ENCODE measurements around the gene PICALM.
A peak's percentile ranks its signal among the peaks of the same experiment; 100 is the strongest.
"Not testable (repeated sequence)": the region's sequence is repeated elsewhere in the genome, so short reads cannot be mapped to it uniquely, and the experiment has no call there.

PICALM gene

DNA sequence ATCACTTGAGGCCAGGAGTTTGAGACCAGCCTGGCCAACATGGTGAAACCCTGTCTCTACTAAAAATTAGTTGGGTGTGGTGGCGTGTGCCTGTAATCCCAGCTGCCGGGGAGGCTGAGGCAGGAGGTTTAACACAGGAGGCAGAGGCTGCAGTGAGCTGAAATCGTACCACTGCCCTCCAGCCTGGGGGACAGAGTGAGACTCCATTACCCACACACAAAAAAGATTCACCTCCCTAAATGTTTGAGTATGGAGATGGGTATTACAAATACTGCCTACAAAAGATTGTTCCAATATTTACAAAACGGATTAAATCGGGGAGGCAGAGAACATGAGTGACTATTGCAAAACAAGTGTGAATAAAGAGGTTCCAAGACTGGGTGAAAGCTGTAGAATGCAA lies 98.3 kb downstream of the PICALM start:
- DNase-seq: no peak

DNA sequence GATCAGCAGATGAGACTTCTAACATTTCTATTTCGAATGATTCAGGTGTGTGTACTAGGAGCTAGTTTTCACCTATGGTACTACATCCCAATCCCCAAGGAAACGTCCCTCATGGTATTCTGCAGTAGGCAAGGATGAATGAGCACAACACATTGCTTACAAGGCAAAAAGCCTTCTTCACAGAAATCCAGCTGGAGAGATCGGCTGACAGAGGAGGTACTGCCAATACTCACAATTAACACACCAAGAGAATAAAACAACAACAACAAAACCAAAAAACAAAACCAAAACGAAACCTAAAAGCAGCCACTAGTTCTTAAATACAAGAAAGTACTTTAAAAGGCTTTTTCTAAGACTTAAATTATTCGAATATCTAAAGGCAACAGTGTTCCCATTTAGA lies 101.4 kb downstream of the PICALM start:
- no peak for DNase-seq

DNA sequence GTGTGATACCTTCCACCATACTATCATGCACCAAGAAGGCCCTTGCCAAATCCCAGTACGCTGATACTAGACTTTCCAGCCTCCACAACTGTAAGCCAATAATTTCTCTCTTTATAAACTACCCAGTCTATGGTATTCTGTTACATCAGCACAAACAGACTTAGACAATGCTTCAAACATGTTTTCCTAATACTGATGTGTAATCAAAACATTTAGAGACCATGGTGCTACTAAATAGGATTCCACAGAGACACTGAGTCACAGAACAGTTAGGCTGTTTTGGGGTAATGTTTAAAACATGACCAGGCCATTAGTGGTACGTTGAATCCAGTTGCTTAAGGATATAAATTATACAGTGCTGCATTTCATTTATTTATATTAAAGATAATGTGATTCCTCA lies 103.7 kb downstream of the PICALM start:
- DNase-seq: no peak

DNA sequence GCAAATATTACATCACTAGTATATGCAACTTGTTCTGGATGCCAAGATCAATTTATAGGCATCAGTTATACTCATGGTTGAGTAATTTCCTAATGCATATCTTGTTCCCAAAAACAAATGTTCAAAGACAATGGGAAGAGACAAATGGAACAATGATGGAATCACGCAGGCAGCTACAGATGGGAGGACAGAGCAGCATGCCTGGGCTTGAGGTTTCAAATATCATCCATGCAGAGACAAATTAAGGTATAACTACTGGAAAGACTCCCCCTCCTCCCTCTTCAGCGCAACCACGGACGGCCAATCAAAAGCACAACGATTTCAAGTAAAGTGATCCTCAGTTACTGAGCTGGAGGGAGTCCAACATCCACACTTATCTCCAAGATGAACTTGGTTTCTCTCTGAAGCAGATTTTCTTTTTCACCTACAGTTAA lies 106.9 kb downstream of the PICALM start:
- no peak for DNase-seq

GRCh38 chr11:85961130-85961529 lies 107.8 kb downstream of the PICALM start:
- no peak for DNase-seq

- DNase-seq: no peak
These were observed 108.2 kb downstream of the PICALM start for GRCh38 chr11:85960678-85961077.

GRCh38 chr11:85955531-85955930 lies 113.4 kb downstream of the PICALM start:
- no peak for DNase-seq

DNA sequence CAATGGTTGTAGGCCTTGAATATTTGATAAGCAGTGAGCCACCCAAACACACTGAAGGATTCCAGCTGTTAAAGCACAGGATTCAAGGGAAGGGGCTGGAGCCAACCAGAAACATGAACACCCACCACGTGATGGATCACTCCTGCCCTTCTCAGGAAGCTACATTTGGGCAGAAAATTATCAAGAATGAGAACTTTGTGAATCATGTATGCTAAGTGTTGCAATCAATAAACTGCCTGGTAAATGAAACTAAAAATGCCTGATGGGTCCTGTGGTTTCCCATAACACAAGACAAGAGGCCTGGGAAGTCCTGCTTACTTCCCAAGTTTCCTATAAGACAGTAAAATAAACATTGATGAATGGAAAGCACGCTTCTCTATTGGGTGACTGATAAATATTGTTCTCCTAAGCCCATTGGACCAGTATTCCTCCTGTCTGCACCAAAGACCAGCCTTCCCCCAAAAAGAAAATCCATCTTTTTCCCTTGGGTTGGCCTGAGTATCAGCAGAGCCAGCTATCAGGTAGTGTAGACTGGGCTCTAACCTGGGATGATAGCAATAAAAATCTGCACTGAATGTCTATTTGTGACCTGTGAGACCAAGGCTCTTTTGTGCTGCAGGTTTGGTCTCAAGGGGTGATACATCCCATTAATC lies 115.3 kb downstream of the PICALM start:
- DNase-seq: no peak

GRCh38 chr11:85952108-85952485 lies 116.8 kb downstream of the PICALM start:
- not testable (repeated sequence) for DNase-seq

DNA sequence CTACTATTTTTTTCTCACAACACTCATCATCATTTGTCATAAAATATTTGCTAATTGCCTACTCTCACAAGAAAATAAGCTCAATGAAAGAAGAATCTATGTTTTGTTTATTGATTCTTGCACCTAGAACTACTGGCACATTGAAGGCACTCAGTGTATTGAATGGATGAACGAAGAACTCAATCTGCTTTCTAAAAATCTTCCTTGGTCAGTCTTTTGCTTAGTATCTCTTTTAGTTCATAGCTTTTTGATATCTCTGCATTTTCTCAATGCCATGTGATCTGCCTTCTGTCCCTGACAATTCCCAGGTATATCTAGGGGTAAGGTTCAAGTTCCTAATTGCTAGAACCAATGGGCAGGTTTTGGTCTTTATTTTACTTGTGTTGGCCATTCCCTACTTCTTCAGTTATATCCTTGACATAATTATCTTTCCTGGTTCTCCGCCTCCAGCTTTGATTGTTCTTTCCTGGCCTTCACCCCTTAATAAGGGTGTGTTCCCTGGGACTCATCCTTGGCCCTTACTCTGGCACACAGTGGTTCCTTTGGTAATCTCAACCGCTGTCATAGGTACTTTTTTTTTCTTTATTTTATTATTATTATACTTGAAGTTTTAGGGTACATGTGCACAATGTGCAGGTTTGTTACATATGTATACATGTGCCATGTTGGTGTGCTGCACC lies 117.3 kb downstream of the PICALM start:
- no peak for DNase-seq

- peak in 1 of 2 experiments; percentile 29 for DNase-seq
These were observed 117.9 kb downstream of the PICALM start for GRCh38 chr11:85951049-85951405.

DNA sequence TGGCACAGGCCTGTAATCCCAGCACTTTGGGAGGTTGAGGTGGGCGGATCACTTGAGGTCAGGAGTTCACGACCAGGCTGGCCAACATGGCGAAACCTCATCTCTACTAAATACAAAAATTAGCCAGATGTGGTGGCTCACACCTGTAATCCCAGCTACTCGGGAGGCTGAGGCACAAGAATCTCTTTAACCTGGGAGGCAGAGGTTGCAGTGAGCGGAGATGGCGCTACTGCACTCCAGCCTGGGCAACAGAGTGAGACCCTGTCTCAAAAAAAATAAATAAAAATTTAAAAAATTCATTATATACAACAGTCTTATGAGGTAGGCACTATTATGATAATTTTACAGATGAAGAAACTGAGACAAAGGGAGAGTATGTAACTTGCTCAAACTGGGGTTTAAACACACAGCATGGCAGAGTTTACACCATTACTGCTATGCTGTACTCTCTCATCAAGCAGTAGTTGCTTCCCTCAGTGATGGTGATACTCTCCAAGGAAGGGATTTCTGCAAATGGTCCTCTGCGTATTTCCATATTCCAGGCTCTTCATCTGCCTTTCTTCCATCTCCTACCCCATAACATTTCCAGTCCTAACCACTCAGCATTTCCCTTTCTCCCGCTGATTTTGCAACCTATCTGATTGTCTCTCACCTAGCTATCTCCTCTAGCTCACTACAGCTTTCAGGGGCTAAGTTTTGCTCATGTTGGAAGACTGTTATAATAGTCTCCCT lies 118.4 kb downstream of the PICALM start:
- DNase-seq: no peak

GRCh38 chr11:85949798-85950197 lies 119.1 kb downstream of the PICALM start:
- no peak for DNase-seq

DNA sequence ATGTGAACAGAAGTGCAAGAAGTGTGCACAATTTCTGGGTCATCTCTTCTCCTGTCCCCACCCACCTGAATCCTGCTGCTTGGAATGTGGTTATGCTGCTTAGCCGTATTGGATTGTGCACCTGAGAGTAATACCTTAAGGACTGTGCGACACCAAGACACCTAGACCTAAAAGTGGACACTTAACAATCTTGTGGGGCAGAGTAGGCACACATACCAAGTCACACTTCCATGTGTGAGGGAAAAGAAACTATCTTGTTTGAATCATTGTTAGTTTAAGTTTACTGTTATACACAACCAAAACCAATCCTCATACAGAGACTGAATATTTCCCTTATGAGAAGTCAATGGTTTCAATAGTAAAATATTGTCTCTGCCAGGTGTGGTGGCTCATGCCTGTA lies 120.0 kb downstream of the PICALM start:
- DNase-seq: peak in 1 of 2 experiments; percentile 38

- peak; percentile 44 to 51 for DNase-seq
These were observed 121.2 kb downstream of the PICALM start for GRCh38 chr11:85947431-85948272.

DNA sequence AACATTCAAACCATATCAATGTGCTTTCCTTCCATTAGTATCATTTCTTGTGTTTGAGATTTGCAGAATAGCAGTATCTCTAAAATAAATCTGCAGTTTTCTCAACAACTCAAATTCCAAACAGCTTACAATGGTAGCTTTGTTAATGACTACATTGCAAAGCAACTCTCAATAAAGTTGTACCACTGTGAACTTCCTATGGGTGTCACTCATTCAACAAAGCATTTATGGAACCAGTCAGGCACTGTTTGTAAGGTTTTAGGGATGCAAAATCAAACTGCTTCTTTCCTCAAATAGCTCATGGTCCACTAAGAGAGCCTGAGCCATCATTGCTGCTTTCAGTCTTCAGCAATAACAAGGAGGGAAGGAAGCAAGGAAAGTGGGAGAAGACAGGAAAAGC lies 122.7 kb downstream of the PICALM start:
- DNase-seq: no peak

DNA sequence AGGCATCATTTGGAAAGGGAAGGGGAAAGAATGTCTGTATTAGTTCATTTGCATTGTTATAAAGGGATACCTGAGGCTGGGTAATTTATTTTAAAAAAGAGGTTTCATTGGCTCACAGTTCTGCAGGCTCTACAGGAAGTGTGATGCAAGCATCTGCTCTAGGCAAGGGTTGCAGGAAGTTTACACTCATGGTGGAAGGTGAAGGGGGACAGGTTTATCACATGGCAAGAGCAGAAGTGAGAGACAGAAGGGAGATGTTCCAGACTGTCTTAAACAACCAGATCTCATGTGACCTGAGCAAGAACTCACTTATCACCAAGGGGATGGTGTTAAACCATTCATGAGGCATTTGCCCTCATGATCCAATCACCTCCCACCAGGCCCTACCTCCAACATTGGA lies 123.1 kb downstream of the PICALM start:
- DNase-seq: no peak

DNA sequence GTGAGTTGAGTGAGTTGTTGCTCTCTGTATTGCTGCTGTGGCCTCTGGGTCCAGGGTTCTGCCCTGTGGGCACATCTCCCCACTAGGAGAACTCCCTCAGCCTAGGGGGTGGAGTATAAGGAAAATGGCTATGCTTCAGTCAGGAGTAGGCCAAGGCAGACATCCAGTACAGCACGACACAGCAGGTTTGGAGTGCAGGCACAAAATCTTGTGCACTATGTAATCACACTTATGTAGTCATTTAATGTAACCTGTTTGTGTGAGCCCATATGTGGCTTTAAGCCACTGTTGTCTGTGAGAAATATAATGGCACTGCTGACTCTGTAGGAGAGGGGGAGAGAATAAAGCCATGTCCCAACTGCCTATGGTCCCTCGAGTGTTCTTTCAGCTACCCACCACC lies 123.6 kb downstream of the PICALM start:
- no peak for DNase-seq

GRCh38 chr11:85941380-85941973 lies 127.4 kb downstream of the PICALM start:
- DNase-seq: peak; percentile 53 to 64

- no peak for DNase-seq
These were observed 129.5 kb downstream of the PICALM start for GRCh38 chr11:85939099-85940015.

DNA sequence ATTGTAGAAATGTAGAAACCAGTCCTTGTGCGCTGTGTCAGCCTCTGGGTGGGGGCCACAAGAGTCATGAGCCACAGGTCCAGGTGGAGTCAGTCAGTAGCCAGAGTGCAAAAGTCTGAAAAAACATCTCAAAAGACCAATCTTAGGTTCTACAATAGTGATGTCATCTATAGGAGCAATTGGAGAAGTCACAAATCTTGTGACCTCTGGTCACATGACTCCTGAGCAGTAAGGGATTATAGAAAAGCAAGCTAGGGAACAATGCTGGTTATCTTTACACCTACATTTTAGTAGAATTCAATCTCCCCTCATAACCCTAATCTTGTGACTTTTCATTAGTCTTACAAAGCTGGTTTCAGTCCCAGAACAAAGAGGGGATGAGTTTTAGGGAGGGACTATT lies 131.0 kb downstream of the PICALM start:
- DNase-seq: no peak

DNA sequence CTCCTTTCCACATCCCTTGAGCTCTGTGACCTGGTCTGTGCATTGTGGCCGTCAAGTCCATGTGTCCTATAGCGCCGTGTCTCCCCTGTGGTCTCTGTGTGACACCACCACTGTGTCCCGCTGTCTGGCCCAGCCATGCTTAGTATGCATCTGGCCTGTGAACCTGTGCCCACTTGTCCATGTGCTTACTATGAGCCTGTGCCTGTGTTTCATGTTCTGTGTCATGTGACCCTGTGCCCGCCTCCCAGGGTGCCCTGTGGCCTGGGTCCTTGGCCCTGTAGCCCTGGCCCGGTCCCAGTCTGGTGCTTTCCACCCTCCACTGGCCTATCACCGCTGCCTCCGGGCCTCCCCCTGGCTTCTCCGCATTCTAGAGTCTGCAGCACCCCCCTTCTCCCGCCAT lies 133.1 kb downstream of the PICALM start:
- no peak for DNase-seq
